HG02759 (cell line): ENCODE results near the gene NPIPB6.

Experiments
- ATAC-seq: cut with Tn5 transposase; IDR thresholded peaks from one replicate; pipeline ENCODE4 v1.9.1; 2021; ENCODE audit warnings: mild to moderate bottlenecking, moderate library complexity; ENCODE audit not compliant: unreplicated experiment

The NPIPB6 gene

GRCh38 chr16:28324235-28324886 lies 38.9 kb downstream of the NPIPB6 start:
- no peak for ATAC-seq

GRCh38 chr16:28321700-28322411 lies 41.5 kb downstream of the NPIPB6 start:
- ATAC-seq, result no peak

DNA sequence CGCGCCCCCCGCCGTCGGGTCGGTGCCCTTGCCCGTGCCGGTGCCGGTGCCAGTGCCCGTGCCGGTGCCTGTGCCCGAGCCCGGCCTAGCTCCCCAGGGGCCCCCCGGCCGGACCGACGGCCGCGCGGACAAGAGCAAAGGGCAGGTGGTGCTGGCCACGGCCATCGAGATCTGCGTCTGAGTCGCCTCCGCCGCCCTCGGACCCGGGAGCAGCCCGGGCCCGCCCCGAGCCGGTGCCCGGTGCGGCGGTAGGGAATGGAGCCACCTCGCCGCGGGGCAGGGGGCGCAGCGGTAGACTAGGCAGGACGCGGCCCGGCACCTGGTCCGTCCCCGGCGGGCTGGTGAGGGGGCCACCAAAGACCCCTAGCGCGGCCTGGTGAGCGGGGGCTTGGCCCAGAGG lies 42.6 kb downstream of the NPIPB6 start:
- no peak for ATAC-seq

DNA sequence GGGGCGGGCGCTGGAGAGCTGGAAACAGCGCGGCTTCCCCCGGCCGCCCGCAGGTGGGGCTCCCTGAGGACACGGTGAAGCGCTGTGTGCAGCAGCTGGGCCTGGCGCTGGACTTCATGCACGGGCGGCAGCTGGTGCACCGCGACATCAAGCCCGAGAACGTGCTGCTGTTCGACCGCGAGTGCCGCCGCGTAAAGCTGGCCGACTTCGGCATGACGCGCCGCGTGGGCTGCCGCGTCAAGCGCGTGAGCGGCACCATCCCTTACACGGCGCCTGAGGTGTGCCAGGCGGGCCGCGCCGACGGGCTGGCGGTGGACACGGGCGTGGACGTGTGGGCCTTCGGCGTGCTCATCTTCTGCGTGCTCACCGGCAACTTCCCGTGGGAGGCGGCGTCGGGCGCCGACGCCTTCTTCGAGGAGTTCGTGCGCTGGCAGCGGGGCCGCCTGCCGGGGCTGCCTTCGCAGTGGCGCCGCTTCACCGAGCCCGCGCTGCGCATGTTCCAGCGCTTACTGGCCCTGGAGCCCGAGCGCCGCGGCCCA lies 43.2 kb downstream of the NPIPB6 start:
- ATAC-seq, result no peak

- ATAC-seq, result no peak
These were observed 43.8 kb downstream of the NPIPB6 start for GRCh38 chr16:28319476-28320022.

DNA sequence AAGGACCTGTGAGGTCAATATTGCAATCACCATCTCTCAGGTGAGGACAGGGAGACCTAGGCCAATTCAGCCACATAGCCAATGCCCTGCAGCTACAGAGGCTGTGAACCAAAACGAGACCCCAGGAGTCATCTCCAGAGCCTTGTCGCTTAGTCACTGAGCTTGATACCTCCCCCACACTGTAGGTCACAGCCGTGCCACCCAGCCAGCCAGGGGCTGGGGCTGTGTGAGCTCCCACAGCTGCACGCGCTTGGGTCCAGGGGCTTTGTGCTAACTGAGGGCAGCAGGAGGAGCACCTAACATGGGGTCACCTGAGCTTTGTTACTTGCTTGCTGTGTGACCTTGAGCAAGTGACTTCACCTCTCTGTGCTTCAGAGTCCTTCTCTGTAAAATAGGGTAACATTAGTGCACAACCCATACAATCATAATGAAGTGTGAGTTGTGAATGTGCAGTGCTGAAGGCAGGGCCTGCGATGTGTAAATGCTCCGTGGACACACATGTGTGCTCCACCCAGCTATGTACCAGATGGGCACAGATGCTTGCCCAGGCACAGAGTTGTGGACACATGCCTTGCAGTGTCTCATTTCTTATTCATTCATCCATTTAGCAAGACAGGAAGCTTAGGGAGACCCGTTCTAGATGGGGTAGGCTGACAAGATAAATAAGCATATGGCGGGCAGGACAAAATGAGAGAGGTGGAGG lies 45.1 kb downstream of the NPIPB6 start:
- no peak for ATAC-seq

GRCh38 chr16:28317040-28317880 lies 46.0 kb downstream of the NPIPB6 start:
- no peak for ATAC-seq

DNA sequence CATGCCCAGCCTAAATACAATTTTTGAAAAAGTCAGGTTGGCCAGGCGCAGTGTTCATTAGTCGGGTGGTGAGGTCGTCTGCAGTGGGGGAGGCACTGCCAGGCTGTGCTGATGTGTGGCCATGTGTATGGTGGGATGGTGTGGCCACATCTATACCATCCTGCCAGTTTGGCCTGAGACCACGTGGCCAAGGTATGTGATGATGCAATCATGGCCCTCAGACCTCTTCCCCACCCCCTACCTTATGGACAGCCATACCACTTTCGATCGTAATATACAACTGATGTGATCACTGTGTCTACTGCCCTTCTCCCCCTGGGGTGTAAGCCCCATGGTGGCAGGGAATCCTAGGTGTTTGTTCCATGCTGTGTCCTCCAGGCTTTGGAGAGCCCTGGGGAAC lies 47.3 kb downstream of the NPIPB6 start:
- ATAC-seq, result no peak

DNA sequence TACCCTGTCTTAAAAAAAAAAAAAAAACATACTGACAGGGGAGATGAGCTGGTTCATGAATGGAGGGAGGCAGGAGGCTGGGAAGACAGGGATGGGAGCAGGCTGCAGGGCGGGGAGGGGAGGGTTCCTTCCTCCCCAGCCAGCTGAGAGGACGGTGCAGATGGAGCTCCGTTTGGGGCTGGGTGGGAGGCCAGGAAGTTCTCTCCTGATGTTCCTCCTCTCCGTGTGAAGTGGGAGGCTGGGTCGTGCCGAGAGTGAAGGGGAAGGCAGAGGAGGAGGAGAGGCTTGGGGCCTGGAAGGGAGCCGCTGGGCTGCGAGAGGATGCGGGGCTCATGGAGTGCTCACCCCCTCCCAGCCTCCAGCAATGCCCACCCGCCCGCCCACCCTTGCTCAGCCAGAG lies 49.7 kb downstream of the NPIPB6 start:
- ATAC-seq, result no peak

GRCh38 chr16:28312327-28312726 lies 51.0 kb downstream of the NPIPB6 start:
- ATAC-seq, result no peak

- no peak for ATAC-seq
These were observed 51.4 kb downstream of the NPIPB6 start for GRCh38 chr16:28311913-28312312.

- ATAC-seq, result no peak
These were observed 51.9 kb downstream of the NPIPB6 start for GRCh38 chr16:28311413-28311812.

GRCh38 chr16:28310796-28311195 lies 52.5 kb downstream of the NPIPB6 start:
- ATAC-seq, result no peak

- ATAC-seq, result no peak
These were observed 53.4 kb downstream of the NPIPB6 start for GRCh38 chr16:28309811-28310311.

- no peak for ATAC-seq
These were observed 54.3 kb downstream of the NPIPB6 start for GRCh38 chr16:28308794-28309584.

GRCh38 chr16:28307936-28308335 lies 55.4 kb downstream of the NPIPB6 start:
- ATAC-seq, result no peak

GRCh38 chr16:28304214-28304613 lies 59.1 kb downstream of the NPIPB6 start:
- ATAC-seq, result no peak

GRCh38 chr16:28303132-28303531 lies 60.2 kb downstream of the NPIPB6 start:
- ATAC-seq, result no peak

GRCh38 chr16:28301620-28302019 lies 61.7 kb downstream of the NPIPB6 start:
- no peak for ATAC-seq

DNA sequence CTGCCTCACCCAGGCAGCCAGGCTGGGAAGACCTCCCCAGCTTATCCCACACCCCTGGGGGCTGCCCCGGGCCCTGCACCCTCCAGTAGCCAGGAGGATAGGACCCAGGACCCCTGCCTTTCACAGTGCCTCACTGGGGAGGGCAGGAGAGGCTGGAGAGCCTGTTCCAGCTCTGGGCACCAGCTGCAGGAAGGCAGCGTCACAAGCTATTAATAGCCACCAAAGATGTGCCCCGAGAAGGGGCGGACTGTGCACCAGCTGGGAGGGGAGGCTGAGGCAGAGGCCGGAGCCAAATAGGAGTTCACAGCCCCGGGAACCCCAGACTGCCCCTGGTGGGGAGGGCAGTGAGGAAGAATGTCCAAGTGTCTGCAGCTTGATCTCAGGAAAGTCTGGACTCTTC lies 62.2 kb downstream of the NPIPB6 start:
- no peak for ATAC-seq
